Glomerular endothelial cell (primary cell): ENCODE measurements around the gene GRIA1. TPM values are rescaled to one million over a fixed set of nuclear protein-coding genes. Genes with fewer than 3 reads are reported as not detected.

ENCODE experiments used
- DNase-seq: peaks from one replicate; pipeline ENCODE4 v3.0.0-alpha.2; 2011; ENCODE audit warnings: low read depth, low spot score; ENCODE audit errors: extremely low read depth
- total RNA-seq: library from RNA; depleted of rRNA; stranded (reverse); fragments of >200 nt; gene quantifications from 2 replicates; pipeline ENCODE4 v1.2.3, GENCODE V29; 2015

GRIA1 gene
- total RNA-seq, 1 donor from 2014 or later = not detected

DNA sequence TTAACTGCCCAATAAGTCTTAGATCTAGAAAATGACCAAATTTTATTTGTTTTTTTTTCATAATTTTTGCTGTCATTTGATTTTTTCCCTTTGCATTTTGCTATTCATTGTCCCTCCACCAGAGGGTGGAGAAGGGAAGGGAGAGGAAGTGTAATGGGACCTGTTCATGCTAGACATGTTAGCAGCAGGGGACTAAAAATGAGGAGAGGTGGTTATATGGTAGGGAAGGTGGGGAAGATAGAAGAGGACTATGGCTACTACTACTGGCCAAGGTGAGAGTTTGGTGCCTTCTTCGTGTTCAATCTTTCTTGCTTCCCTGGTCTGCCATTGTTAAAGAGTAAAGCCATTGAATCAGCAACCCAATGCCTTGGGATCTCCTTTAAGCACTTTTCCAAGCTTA is 6.4 kb downstream of the GRIA1 start:
- peak; percentile 25 for DNase-seq

- no peak for DNase-seq
These were observed 8.0 kb downstream of the GRIA1 start for GRCh38 chr5:153498516-153498915.

GRCh38 chr5:153500178-153500577 is 9.7 kb downstream of the GRIA1 start:
- DNase-seq = no peak

DNA sequence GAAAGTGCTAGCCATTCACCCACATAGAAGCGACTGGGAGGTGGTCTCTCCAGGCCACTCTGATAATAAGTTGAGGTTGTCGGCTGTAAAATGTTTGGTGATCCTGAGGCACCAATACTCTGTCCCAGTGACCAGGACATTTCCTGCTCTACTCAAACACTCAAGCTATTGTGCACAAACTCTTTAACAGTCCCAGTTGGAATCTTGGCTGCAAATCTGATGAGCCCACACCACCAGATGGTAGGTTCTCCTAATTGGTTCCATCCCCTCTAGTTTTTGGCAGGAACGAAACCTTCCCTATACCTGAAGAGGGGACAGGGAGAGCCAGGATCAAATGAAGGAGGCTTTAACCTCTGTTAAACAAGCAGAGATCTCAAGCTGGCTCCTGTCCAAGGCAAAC is 14.3 kb downstream of the GRIA1 start:
- no peak for DNase-seq

- no peak for DNase-seq
These were observed 18.2 kb downstream of the GRIA1 start for GRCh38 chr5:153508700-153509099.

- no peak for DNase-seq
These were observed 21.2 kb downstream of the GRIA1 start for GRCh38 chr5:153511622-153512021.

DNA sequence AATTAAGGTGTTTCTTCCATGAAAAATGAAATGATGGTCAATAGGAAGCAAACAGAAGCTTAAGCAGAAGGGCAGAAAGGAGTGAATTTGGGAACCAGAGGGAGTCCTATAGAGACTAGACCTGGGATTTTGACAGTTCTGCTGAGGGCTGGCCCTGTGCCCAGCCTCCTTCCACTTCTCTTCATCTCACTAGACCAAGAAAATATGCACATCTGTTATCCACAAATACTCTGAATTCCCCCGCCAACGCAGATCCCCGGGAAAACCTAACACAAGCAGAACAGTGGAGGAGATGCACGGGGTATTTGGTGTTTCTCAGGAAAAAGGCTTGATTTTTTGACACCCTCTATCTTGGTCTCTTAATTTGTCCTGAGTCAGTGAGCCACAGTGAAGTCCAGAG is 22.7 kb downstream of the GRIA1 start:
- no peak for DNase-seq

- no peak for DNase-seq
These were observed 24.8 kb downstream of the GRIA1 start for GRCh38 chr5:153515301-153515700.

- DNase-seq = no peak
These were observed 26.2 kb downstream of the GRIA1 start for GRCh38 chr5:153516504-153517240.

DNA sequence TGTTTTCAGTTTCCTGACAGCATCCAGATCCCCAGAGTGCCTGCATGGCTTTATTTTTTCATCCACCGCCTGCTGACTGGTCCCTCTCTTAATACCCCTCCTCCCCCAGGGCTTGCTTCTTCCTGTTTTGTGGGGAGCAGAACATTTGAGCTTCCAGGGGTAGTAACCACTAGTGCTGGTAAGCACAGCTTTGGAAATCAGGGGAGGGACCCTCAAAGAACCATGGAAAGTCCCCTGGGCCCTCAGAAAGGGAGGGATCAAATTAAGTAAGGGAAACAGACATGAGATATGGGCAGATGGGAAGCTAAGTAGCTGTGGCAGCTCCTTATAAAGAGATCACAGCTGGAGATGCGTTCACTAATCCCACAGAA is 26.8 kb downstream of the GRIA1 start:
- no peak for DNase-seq

GRCh38 chr5:153520137-153520536 is 29.7 kb downstream of the GRIA1 start:
- no peak for DNase-seq

DNA sequence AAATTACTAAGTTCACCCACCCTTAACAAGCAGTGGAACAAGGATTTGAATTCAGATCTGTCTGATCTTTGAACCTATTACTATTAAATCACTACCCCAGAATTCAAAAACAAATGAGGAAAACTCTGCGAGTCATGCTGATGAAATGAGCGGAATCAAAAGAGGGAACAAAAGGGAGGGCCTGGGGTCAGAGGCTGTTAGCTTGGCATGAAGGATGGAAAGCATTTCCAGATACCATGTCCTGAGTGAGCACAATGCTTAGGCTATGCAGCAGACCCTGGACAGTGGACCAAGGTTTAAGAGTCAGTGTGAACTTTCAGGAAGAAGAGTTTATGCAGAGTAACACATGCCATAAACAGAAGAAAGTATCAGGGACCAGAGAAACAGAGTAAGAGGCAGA is 30.5 kb downstream of the GRIA1 start:
- no peak for DNase-seq

DNA sequence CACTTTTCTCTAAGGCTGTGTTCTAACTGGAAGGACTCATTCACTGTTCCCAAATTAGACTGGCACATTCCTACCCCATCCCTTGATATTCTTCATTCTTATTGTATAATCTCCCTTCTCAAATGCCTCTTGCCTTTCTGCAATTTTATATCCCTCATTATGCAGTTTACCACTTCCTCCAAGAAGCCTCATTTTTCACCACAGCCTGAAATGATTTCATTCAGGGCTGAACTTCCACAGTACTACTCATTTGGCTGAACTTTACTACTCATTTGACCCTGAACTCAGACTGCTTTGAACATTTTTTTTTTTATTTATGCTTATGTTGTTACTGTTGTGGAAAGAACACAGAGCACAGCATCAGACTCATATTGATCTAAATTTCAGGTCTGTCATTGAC is 32.7 kb downstream of the GRIA1 start:
- DNase-seq = no peak

- DNase-seq = no peak
These were observed 33.4 kb downstream of the GRIA1 start for GRCh38 chr5:153523831-153524230.

DNA sequence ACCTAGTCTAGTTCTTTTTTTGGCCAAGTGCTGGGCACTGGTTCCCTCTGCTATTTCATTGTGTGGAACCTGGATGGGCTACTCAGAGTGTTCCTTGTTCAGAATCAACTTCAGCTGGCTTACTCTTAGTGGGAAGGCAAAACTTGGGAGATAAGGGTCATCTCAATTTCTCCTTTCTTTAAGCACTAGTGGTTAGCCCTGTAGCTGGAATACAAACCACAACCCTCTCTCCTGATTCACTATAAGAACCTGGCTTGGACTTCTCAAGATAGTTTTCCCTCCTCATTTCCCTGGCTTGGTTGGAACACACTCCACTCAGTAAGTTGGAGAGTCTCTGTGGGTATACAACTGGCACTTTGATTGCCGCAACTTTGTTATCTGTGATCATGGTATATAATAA is 35.1 kb downstream of the GRIA1 start:
- DNase-seq = no peak

- DNase-seq = no peak
These were observed 40.1 kb downstream of the GRIA1 start for GRCh38 chr5:153530357-153531143.

- no peak for DNase-seq
These were observed 43.1 kb downstream of the GRIA1 start for GRCh38 chr5:153533546-153533945.

- DNase-seq = no peak
These were observed 43.6 kb downstream of the GRIA1 start for GRCh38 chr5:153534102-153534501.

- no peak for DNase-seq
These were observed 46.7 kb downstream of the GRIA1 start for GRCh38 chr5:153537207-153537606.

DNA sequence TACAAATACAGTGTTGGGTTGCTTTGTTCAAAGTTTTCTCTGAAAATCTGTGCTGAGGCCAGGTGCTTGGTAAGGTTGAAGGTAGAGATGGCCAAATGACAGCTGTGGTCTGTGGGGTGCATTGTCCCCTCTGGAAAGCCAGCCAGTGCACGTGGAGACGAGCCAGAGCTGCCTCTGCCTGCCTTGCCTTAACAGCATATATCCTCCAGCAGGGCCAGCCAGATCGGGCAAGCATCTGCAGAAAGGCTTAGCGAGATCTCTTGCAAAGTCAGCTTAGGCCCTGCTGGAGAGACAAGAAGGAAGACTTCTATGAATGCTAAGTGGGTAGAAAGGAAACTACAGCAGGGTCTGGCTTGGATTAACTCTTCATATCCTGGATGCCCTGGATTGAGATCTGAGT is 49.5 kb downstream of the GRIA1 start:
- no peak for DNase-seq

GRCh38 chr5:153542536-153542935 is 52.1 kb downstream of the GRIA1 start:
- no peak for DNase-seq

DNA sequence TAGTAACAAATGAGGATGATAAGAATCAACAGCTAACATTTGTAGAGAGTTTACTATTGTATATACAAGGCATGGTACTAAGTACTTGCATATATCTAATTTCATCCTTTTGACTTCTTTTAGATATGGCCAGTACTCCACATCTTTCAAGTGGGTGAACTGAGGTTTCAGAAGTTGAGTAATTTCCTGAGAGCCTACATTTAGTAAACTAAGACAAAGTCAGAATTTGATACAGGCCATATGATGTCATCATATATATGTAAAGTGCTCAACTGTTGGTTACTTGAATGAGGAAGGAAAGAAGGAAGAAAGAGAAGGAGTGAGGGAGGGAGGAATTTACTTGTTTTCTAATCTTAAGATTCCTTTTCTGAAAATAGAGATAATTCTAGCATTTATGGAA is 52.8 kb downstream of the GRIA1 start:
- no peak for DNase-seq
